Memory B cell (primary cell): ENCODE measurements around the gene SCAPER.
"Not testable (repeated sequence)": the region's sequence is repeated elsewhere in the genome, so short reads cannot be mapped to it uniquely, and the experiment has no call there.

Source experiments
- ATAC-seq: fragments of 150-1000 bp; cut with Tn5 transposase; 2 replicates; pipeline ENCODE4 v1.10.0; 2021; ENCODE audit warnings: low read depth, mild to moderate bottlenecking, moderate library complexity
- DNase-seq, 2 donors: peaks; one replicate each; pipeline ENCODE4 v3.0.0; 2022; ENCODE audit warnings: low spot score in 2 of 2
- H3K27ac Mint-ChIP-seq: one replicate; pipeline ENCODE4 v1.8.0; 2022; ENCODE audit warnings: mild to moderate bottlenecking, moderate library complexity, mixed read lengths
- H3K27me3 Mint-ChIP-seq: one replicate; pipeline ENCODE4 v1.8.0; 2022; ENCODE audit warnings: mixed read lengths
- H3K36me3 Mint-ChIP-seq: one replicate; pipeline ENCODE4 v1.8.0; 2022; ENCODE audit warnings: mild to moderate bottlenecking, mixed read lengths
- H3K4me1 Mint-ChIP-seq: one replicate; pipeline ENCODE4 v1.8.0; 2022; ENCODE audit warnings: mixed read lengths
- H3K4me3 Mint-ChIP-seq: one replicate; pipeline ENCODE4 v1.8.0; 2022; ENCODE audit warnings: mild to moderate bottlenecking, moderate library complexity, mixed read lengths
- H3K9me3 Mint-ChIP-seq: one replicate; pipeline ENCODE4 v1.8.0; 2022; ENCODE audit warnings: mixed read lengths

The SCAPER gene

GRCh38 chr15:76503121-76503520 is 402.0 kb downstream of the SCAPER start:
- peaks cover 3% of the 10 kb centered on the region for H3K9me3 Mint-ChIP-seq
- H3K4me1 Mint-ChIP-seq, result no peaks in the 10 kb centered on the region
- DNase-seq (no peak), ATAC-seq (no peak)
- no peak overlapping the region for H3K4me3 Mint-ChIP-seq
- H3K27ac Mint-ChIP-seq, result no peak overlapping the region
- peaks cover 35% of the 10 kb centered on the region for H3K36me3 Mint-ChIP-seq
- H3K27me3 Mint-ChIP-seq, result no peaks in the 10 kb centered on the region

DNA sequence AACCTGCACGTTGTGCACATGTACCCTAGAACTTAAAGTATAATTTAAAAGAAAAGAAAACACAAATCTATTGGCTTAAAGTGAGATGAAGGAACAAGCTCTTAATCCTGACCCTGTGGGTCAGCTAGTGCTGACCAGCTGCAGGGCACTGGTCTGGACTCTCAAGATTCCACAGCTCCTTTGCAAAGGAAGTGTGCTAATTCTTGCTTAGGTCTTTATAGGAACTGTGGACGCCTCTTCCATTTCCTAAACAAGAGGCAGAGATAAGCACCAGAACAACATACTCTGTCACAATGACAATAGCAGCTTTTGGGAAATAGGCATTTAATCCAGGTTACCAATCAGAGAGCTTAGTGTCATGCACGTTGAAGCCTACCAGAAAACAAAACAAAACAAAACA is 402.5 kb downstream of the SCAPER start:
- DNase-seq (no peak), ATAC-seq (no peak)
- no peaks in the 10 kb centered on the region for H3K27me3 Mint-ChIP-seq
- H3K36me3 Mint-ChIP-seq, result peaks cover 35% of the 10 kb centered on the region
- no peaks in the 10 kb centered on the region for H3K4me1 Mint-ChIP-seq
- no peak overlapping the region for H3K27ac Mint-ChIP-seq
- H3K4me3 Mint-ChIP-seq, result no peak overlapping the region
- H3K9me3 Mint-ChIP-seq, result peaks cover 3% of the 10 kb centered on the region

DNA sequence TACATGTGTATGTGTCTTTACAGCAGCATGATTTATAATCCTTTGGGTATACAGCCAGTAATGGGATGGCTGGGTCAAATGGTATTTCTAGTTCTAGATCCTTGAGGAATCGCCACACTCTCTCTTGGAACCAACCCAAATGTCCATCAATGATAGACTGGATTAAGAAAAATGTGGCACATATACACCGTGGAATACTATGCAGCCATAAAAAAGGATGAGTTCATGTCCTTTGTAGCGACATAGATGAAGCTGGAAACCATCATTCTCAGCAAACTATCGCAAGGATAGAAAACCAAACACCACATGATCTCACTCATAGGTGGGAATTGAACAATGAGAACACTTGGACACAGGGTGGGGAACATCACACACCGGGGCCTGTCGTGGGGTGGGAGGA is 403.0 kb downstream of the SCAPER start:
- H3K27me3 Mint-ChIP-seq, H3K4me3 Mint-ChIP-seq, DNase-seq, H3K27ac Mint-ChIP-seq, ATAC-seq, H3K4me1 Mint-ChIP-seq, H3K9me3 Mint-ChIP-seq: not testable (repeated sequence)
- H3K36me3 Mint-ChIP-seq, result peaks cover 38% of the 10 kb centered on the region

- H3K27me3 Mint-ChIP-seq, result no peaks in the 10 kb centered on the region
- DNase-seq (no peak), ATAC-seq (no peak)
- no peaks in the 10 kb centered on the region for H3K4me1 Mint-ChIP-seq
- H3K4me3 Mint-ChIP-seq, result no peak overlapping the region
- H3K9me3 Mint-ChIP-seq, result peaks cover 3% of the 10 kb centered on the region
- H3K36me3 Mint-ChIP-seq, result peaks cover 38% of the 10 kb centered on the region
- H3K27ac Mint-ChIP-seq, result no peak overlapping the region
Measured at GRCh38 chr15:76501726-76502125, 403.4 kb downstream of the SCAPER start.

DNA sequence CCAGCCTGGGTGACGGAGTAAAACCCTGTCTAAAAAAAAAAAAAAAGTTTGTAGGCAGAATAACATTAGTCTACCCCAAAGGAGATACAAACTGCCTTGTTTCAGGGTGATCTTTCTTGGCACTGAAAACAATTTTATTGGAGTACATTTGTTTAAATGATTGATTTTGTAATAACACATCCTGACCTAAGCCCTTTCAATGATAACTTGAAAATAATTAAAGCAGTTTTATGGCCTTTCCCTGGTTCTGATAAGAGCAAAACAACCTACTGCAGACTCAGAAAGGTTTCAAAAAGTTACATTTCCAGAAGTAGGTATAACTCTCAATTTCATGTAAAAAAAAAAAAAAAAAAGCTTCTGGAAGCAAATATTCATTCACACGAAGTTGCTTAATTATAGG is 404.1 kb downstream of the SCAPER start:
- H3K9me3 Mint-ChIP-seq, result peaks cover 3% of the 10 kb centered on the region
- H3K27me3 Mint-ChIP-seq, result no peaks in the 10 kb centered on the region
- H3K4me1 Mint-ChIP-seq, result no peaks in the 10 kb centered on the region
- H3K4me3 Mint-ChIP-seq, result no peak overlapping the region
- DNase-seq (no peak), ATAC-seq (no peak)
- H3K27ac Mint-ChIP-seq, result no peak overlapping the region
- peaks cover 40% of the 10 kb centered on the region for H3K36me3 Mint-ChIP-seq

DNA sequence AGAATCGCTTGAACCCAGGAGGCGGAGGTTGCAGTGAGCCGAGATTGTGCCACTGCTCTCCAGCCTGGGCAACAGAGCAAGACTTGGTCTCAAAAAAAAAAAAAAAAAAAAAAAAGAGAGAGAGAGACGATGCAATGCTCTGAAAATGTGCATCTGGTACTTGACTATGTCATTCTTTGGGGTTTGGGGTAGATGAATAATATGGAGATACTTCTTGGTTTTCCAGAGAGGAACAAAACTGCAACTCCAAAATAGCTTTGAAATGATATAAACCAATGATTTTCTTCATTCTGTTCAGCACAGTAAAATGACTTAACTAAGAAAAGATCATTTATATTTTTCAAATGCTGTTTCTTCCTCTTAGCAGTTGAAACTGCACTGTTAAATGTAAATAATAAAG is 409.7 kb downstream of the SCAPER start:
- no peak overlapping the region for H3K27ac Mint-ChIP-seq
- H3K36me3 Mint-ChIP-seq, result peaks cover 26% of the 10 kb centered on the region
- no peaks in the 10 kb centered on the region for H3K9me3 Mint-ChIP-seq
- no peaks in the 10 kb centered on the region for H3K4me1 Mint-ChIP-seq
- H3K27me3 Mint-ChIP-seq, result no peaks in the 10 kb centered on the region
- DNase-seq (no peak), ATAC-seq (no peak)
- H3K4me3 Mint-ChIP-seq, result no peak overlapping the region

- no peak overlapping the region for H3K4me3 Mint-ChIP-seq
- no peak for DNase-seq
- H3K36me3 Mint-ChIP-seq, result peaks cover 20% of the 10 kb centered on the region
- no peak overlapping the region for H3K27ac Mint-ChIP-seq
- H3K4me1 Mint-ChIP-seq, result no peaks in the 10 kb centered on the region
- no peaks in the 10 kb centered on the region for H3K27me3 Mint-ChIP-seq
- peaks cover 1% of the 10 kb centered on the region for H3K9me3 Mint-ChIP-seq
- no peak for ATAC-seq
Measured at GRCh38 chr15:76492538-76492937, 412.6 kb downstream of the SCAPER start.

DNA sequence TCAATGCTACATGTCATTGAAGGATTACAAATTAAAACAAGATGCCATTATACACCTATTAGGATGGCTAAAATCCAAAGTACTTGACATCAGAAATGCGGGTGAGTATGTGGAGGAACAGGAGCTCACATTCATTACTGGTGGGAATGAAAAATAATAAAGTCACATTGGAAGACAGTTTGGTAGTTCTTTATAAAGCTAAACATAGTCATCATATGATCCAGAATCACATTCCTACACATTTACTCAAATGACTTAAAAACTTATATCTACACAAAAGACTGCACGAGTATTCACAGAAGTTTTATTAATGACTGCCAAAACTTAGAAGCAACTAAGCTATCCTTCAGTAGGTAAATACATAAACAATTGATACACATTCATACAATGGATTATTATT is 421.4 kb downstream of the SCAPER start:
- Mint-ChIP-seq H3K4me1 (peaks cover 2% of the 10 kb centered on the region), H3K9me3 (peaks cover 4% of the 10 kb centered on the region), H3K36me3 (peaks cover 9% of the 10 kb centered on the region), H3K4me3 (no peak overlapping the region), H3K27ac (no peak overlapping the region), H3K27me3 (no peaks in the 10 kb centered on the region)
- DNase-seq, result no peak
- no peak for ATAC-seq

DNA sequence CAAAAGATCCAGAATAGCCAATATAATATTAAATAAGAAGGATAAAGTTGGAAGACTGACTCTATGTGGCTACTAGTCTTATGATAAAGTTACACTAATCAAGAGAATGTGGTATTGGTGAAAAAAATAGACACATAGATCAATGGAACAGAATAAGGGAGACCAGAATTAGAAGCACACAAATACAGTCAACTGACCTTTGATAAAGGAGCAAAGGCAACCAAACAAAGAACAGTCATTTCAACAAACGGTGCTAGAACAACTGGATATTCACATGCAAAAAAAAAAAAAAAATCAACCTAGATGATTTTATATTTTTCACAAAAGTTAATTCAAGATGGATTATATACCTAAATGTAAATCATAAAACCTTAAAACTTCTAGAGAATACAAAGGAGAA is 422.1 kb downstream of the SCAPER start:
- Mint-ChIP-seq H3K9me3 (peaks cover 4% of the 10 kb centered on the region), H3K4me1 (peaks cover 2% of the 10 kb centered on the region), H3K36me3 (peaks cover 9% of the 10 kb centered on the region), H3K4me3 (no peak overlapping the region), H3K27ac (no peak overlapping the region), H3K27me3 (no peaks in the 10 kb centered on the region)
- DNase-seq, result no peak
- no peak for ATAC-seq

DNA sequence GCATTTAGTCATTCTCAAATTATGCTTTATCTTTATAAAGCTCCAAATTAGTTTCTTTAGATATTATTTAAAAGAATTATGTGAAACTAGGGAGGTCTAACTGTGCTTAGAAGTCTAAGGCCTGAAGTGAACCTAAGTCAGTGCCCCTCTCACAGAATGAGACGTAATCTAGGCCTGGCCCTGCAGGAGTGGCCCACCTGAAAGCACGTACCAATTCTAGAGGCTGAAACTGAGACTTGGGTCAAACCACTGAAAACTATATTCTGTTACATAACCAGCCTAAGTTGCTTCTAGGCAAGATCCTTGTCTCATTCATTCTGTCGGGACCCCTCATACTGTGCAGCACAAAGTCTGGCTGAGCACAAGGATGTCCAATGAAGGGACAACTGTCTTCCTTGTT is 424.9 kb downstream of the SCAPER start:
- Mint-ChIP-seq H3K9me3 (no peaks in the 10 kb centered on the region), H3K4me1 (peaks cover 2% of the 10 kb centered on the region), H3K27me3 (no peaks in the 10 kb centered on the region), H3K36me3 (peaks cover 7% of the 10 kb centered on the region), H3K4me3 (no peak overlapping the region), H3K27ac (no peak overlapping the region)
- ATAC-seq (no peak), DNase-seq (no peak)

- DNase-seq (no peak), ATAC-seq (no peak)
- no peaks in the 10 kb centered on the region for H3K27me3 Mint-ChIP-seq
- H3K4me3 Mint-ChIP-seq, result no peak overlapping the region
- H3K36me3 Mint-ChIP-seq, result peaks cover 62% of the 10 kb centered on the region
- H3K4me1 Mint-ChIP-seq, result no peaks in the 10 kb centered on the region
- H3K9me3 Mint-ChIP-seq, result peaks cover 21% of the 10 kb centered on the region
- H3K27ac Mint-ChIP-seq, result no peak overlapping the region
Measured at GRCh38 chr15:76470691-76471090, 434.4 kb downstream of the SCAPER start.

DNA sequence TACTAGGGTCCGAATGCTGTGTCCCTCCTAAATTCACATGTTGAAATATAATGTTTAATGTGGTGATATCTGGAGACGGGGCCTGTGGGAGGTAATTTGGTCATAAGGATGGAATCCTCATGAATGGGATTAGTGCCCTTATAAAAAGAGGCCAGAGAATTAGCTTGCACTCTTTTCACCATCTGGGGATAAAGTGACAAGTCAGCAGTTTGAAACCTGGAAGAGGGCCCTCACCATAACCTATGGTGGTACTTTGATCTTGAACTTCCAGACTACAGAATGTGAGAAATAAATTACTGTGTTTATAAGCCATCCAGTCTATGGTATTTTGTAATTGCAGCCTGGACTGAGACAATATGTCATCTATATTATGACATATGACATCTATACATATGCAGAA is 436.4 kb downstream of the SCAPER start:
- DNase-seq (no peak), ATAC-seq (no peak)
- H3K36me3 Mint-ChIP-seq, result peaks cover 59% of the 10 kb centered on the region
- no peaks in the 10 kb centered on the region for H3K27me3 Mint-ChIP-seq
- no peak overlapping the region for H3K27ac Mint-ChIP-seq
- peaks cover 21% of the 10 kb centered on the region for H3K9me3 Mint-ChIP-seq
- H3K4me1 Mint-ChIP-seq, result no peaks in the 10 kb centered on the region
- H3K4me3 Mint-ChIP-seq, result no peak overlapping the region

DNA sequence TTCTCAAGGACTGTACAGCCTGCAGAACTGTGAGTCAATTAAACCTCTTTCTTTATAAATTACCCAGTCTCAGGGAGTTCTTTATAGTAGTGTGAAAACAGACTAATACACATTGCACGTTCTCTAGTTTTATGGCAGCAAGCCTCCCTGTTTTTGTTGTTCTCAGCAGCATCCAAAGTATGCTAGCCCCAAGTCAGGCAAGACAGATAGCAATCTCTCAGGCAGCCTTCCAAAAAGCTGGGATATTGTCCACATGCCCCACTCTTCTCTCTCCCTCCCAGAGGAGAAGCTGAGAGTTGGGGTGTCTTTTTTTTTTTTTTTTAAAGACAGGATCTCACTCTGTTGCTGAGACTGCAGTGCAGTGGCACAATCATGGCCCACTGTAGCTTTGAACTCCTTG is 438.0 kb downstream of the SCAPER start:
- Mint-ChIP-seq H3K27me3 (no peaks in the 10 kb centered on the region), H3K9me3 (peaks cover 21% of the 10 kb centered on the region), H3K36me3 (peaks cover 64% of the 10 kb centered on the region), H3K4me1 (no peaks in the 10 kb centered on the region), H3K27ac (no peak overlapping the region), H3K4me3 (no peak overlapping the region)
- no peak for ATAC-seq
- no peak for DNase-seq

DNA sequence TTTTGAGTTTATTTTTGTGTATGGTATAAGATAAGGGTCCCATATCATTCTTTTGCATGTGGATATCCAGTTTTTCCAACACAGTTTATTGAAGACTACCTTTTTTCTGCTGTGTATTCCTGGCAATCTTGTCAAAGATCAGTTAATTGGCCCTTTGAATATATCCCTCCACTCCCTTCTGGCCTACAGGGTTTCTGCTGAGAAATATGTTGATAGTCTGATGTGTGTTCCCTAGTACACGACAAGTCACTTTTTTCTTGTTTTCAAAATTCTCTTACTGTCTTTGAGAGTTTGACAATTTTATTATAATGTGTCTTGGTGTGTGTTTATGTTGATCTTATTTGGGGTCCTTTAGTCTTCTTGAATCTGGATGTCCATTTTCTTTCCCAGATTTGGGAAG is 439.4 kb downstream of the SCAPER start:
- Mint-ChIP-seq H3K27me3 (no peaks in the 10 kb centered on the region), H3K4me3 (no peak overlapping the region)

GRCh38 chr15:76464247-76464646 is 440.9 kb downstream of the SCAPER start:
- H3K9me3 Mint-ChIP-seq, result peaks cover 14% of the 10 kb centered on the region
- H3K27ac Mint-ChIP-seq, result no peak overlapping the region
- peaks cover 56% of the 10 kb centered on the region for H3K36me3 Mint-ChIP-seq
- H3K27me3 Mint-ChIP-seq, result no peaks in the 10 kb centered on the region
- no peak for ATAC-seq
- no peak overlapping the region for H3K4me3 Mint-ChIP-seq
- DNase-seq, result no peak
- no peaks in the 10 kb centered on the region for H3K4me1 Mint-ChIP-seq

More for the DNA sequence above, 439.4 kb downstream of the SCAPER start:
- DNase-seq (no peak), ATAC-seq (no peak)
- Mint-ChIP-seq H3K36me3 (peaks cover 66% of the 10 kb centered on the region), H3K9me3 (peaks cover 18% of the 10 kb centered on the region), H3K27ac (no peak overlapping the region), H3K4me1 (no peaks in the 10 kb centered on the region)

- Mint-ChIP-seq H3K4me3 (no peak overlapping the region), H3K27me3 (no peaks in the 10 kb centered on the region), H3K27ac (no peak overlapping the region), H3K4me1 (no peaks in the 10 kb centered on the region), H3K9me3 (no peaks in the 10 kb centered on the region), H3K36me3 (peaks cover 27% of the 10 kb centered on the region)
- no peak for DNase-seq
- ATAC-seq, result no peak
Measured at GRCh38 chr15:76460871-76461270, 444.3 kb downstream of the SCAPER start.
